WTC11 (cell line): ENCODE data around the gene TMEM178B. TPM values are rescaled to one million over a fixed set of nuclear protein-coding genes. Genes with fewer than 3 reads are reported as not detected.

Source experiments
- ATAC-seq: fragments of 200-7000 bp; cut with Tn5 transposase; 2 replicates; pipeline ENCODE4 v1.10.0; 2021; ENCODE audit warnings: mild to moderate bottlenecking, moderate library complexity
- CTCF ChIA-PET: fragments of 300-600 bp; sonication (Branson Sonifier 250); formaldehyde crosslinking; loops from one replicate; lab custom pipeline; 2021; ENCODE audit warnings: antibody characterized with exemption; lab: Charles Lee
- POLR2A ChIA-PET: fragments of 350-600 bp; sonication (Branson Sonifier 250); formaldehyde crosslinking; loops from one replicate; lab custom pipeline; 2021; ENCODE audit warnings: antibody characterized with exemption; lab: Charles Lee
- DNase-seq: peaks from one replicate; pipeline ENCODE4 v3.0.0; 2021; ENCODE audit warnings: low spot score
- H3K27ac Mint-ChIP-seq: 2 replicates; pipeline ENCODE4 v1.8.0; 2021; ENCODE audit warnings: mixed read lengths
- H3K27me3 Mint-ChIP-seq: 2 replicates; pipeline ENCODE4 v1.8.0; 2021; ENCODE audit warnings: low read depth, mild to moderate bottlenecking, moderate library complexity, mixed read lengths
- H3K36me3 Mint-ChIP-seq: 2 replicates; pipeline ENCODE4 v1.8.0; 2021; ENCODE audit warnings: mixed read lengths
- H3K4me1 Mint-ChIP-seq: 2 replicates; pipeline ENCODE4 v1.8.0; 2022; ENCODE audit warnings: mixed read lengths
- H3K4me3 Mint-ChIP-seq: 2 replicates; pipeline ENCODE4 v1.8.0; 2021; ENCODE audit warnings: mild to moderate bottlenecking, moderate library complexity, mixed read lengths
- H3K9me3 Mint-ChIP-seq: 2 replicates; pipeline ENCODE4 v1.8.0; 2021; ENCODE audit warnings: mixed read lengths
- ATF1 ChIP-seq: sonication (generic); formaldehyde crosslinking; IDR thresholded peaks from 2 replicates; pipeline ENCODE4 v1.8.1; 2023; ENCODE audit warnings: mild to moderate bottlenecking, moderate library complexity, missing genetic modification reagents
- ELF4 ChIP-seq: sonication (generic); formaldehyde crosslinking; IDR thresholded peaks from 2 replicates; pipeline ENCODE4 v1.8.1; 2022; ENCODE audit warnings: low read depth, mild to moderate bottlenecking, moderate library complexity, missing genetic modification reagents
- ESRRA ChIP-seq: sonication (generic); formaldehyde crosslinking; IDR thresholded peaks from 2 replicates; pipeline ENCODE4 v1.8.1; 2022; ENCODE audit warnings: mild to moderate bottlenecking, missing genetic modification reagents, borderline replicate concordance
- FOXP1 ChIP-seq: sonication (generic); formaldehyde crosslinking; IDR thresholded peaks from 2 replicates; pipeline ENCODE4 v1.8.0; 2022; ENCODE audit warnings: missing genetic modification reagents, mild to moderate bottlenecking, moderate library complexity, borderline replicate concordance
- GABPB1 ChIP-seq: sonication (generic); formaldehyde crosslinking; IDR thresholded peaks from 2 replicates; pipeline ENCODE4 v1.8.1; 2023; ENCODE audit warnings: mild to moderate bottlenecking, missing genetic modification reagents
- IRF2 ChIP-seq: sonication (generic); formaldehyde crosslinking; IDR thresholded peaks from 2 replicates; pipeline ENCODE4 v1.8.0; 2022; ENCODE audit warnings: low read depth, missing genetic modification reagents, borderline replicate concordance
- MYBL2 ChIP-seq: sonication (generic); formaldehyde crosslinking; IDR thresholded peaks from 2 replicates; pipeline ENCODE4 v1.8.1; 2023; ENCODE audit warnings: mild to moderate bottlenecking, moderate library complexity, missing genetic modification reagents
- NFATC4 ChIP-seq: fragments of 250-450 bp; sonication (Bioruptor Pico); IDR thresholded peaks from 2 replicates; pipeline ENCODE4 v1.9.0; 2021; ENCODE audit warnings: mild to moderate bottlenecking
- NFYB ChIP-seq: sonication (generic); formaldehyde crosslinking; conservative IDR thresholded peaks from 2 replicates; pipeline ENCODE4 v1.8.0; 2022; ENCODE audit warnings: low read depth, missing genetic modification reagents
- NR2C2 ChIP-seq: sonication (generic); formaldehyde crosslinking; IDR thresholded peaks from 2 replicates; pipeline ENCODE4 v1.8.0; 2022; ENCODE audit warnings: mild to moderate bottlenecking, missing genetic modification reagents
- RELA ChIP-seq: sonication (generic); formaldehyde crosslinking; IDR thresholded peaks from 2 replicates; pipeline ENCODE4 v1.8.1; 2022; ENCODE audit warnings: missing genetic modification reagents, mild to moderate bottlenecking, borderline replicate concordance
- RORB ChIP-seq: fragments of 250-450 bp; sonication (Bioruptor Pico); IDR thresholded peaks from 2 replicates; pipeline ENCODE4 v1.9.0; 2021; ENCODE audit warnings: mild to moderate bottlenecking
- ZNF317 ChIP-seq: sonication (generic); formaldehyde crosslinking; IDR thresholded peaks from 2 replicates; pipeline ENCODE4 v1.8.1; 2023; ENCODE audit warnings: low read depth, mild to moderate bottlenecking, moderate library complexity, missing genetic modification reagents, borderline replicate concordance
- ZNF396 ChIP-seq: fragments of 250-450 bp; sonication (Bioruptor Pico); IDR thresholded peaks from 2 replicates; pipeline ENCODE4 v1.8.0; 2021; ENCODE audit warnings: mild to moderate bottlenecking, moderate library complexity, borderline replicate concordance
- ZNF423 ChIP-seq: fragments of 250-450 bp; sonication (Bioruptor Pico); IDR thresholded peaks from 2 replicates; pipeline ENCODE4 v2.1.2; 2022; ENCODE audit warnings: mild to moderate bottlenecking, moderate library complexity
- ZNF425 ChIP-seq: fragments of 250-450 bp; sonication (Bioruptor Pico); conservative IDR thresholded peaks from 2 replicates; pipeline ENCODE4 v1.9.0; 2021; ENCODE audit warnings: mild to moderate bottlenecking
- total RNA-seq: library from RNA; stranded (reverse); gene quantifications from 3 replicates; pipeline ENCODE4 v1.2.3, GENCODE V29; 2021
- TF ChIP-seq, protein P1 (sequence below): sonication (generic); formaldehyde crosslinking; IDR thresholded peaks from 2 replicates; pipeline ENCODE4 v1.8.1; 2023; ENCODE audit warnings: mild to moderate bottlenecking, moderate library complexity, missing genetic modification reagents
- TF ChIP-seq, protein P2 (sequence below): sonication (generic); formaldehyde crosslinking; IDR thresholded peaks from 2 replicates; pipeline ENCODE4 v1.8.1; 2023; ENCODE audit warnings: mild to moderate bottlenecking, missing genetic modification reagents, moderate library complexity

TMEM178B gene
- total RNA-seq, 1 experiment from 2014 or later: 20.4 TPM

GRCh38 chr7:141515941-141516340 lies 442.1 kb downstream of the TMEM178B start:
- Mint-ChIP-seq H3K4me3 (no peak overlapping the region), H3K27me3 (peaks cover 21% of the 10 kb centered on the region), H3K9me3 (peaks cover 44% of the 10 kb centered on the region), H3K4me1 (peaks cover 14% of the 10 kb centered on the region), H3K27ac (no peak overlapping the region), H3K36me3 (peaks cover 61% of the 10 kb centered on the region)
- ATAC-seq: no peak
- no peak for DNase-seq
- CTCF ChIA-PET: interaction anchor here (0.7 kb wide), 1 partner anchor 264 kb away, joined by 3 read pairs; no protein-coding TSS in a partner anchor
- POLR2A ChIA-PET: interaction anchor here (1.2 kb wide), 1 partner anchor 34 kb away, joined by 3 read pairs; no protein-coding TSS in a partner anchor
- TF ChIP-seq ZNF423 (CRISPR knock-in tag) (no peak), NFYB (CRISPR knock-in tag) (no peak), ATF1 (no peak), FOXP1 (no peak), ESRRA (CRISPR knock-in tag) (no peak), ELF4 (CRISPR knock-in tag) (no peak), ZNF396 (CRISPR knock-in tag) (no peak), MYBL2 (CRISPR knock-in tag) (no peak), ZNF317 (no peak), IRF2 (CRISPR knock-in tag) (no peak), RORB (CRISPR knock-in tag) (no peak), NFATC4 (no peak), ZNF425 (CRISPR knock-in tag) (no peak), NR2C2 (CRISPR knock-in tag) (no peak)
- TF ChIP-seq, protein P1, sequence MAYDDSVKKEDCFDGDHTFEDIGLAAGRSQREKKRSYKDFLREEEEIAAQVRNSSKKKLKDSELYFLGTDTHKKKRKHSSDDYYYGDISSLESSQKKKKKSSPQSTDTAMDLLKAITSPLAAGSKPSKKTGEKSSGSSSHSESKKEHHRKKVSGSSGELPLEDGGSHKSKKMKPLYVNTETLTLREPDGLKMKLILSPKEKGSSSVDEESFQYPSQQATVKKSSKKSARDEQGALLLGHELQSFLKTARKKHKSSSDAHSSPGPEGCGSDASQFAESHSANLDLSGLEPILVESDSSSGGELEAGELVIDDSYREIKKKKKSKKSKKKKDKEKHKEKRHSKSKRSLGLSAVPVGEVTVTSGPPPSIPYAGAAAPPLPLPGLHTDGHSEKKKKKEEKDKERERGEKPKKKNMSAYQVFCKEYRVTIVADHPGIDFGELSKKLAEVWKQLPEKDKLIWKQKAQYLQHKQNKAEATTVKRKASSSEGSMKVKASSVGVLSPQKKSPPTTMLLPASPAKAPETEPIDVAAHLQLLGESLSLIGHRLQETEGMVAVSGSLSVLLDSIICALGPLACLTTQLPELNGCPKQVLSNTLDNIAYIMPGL (CRISPR knock-in tag): no peak
- TF ChIP-seq, protein P2, sequence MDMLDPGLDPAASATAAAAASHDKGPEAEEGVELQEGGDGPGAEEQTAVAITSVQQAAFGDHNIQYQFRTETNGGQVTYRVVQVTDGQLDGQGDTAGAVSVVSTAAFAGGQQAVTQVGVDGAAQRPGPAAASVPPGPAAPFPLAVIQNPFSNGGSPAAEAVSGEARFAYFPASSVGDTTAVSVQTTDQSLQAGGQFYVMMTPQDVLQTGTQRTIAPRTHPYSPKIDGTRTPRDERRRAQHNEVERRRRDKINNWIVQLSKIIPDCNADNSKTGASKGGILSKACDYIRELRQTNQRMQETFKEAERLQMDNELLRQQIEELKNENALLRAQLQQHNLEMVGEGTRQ (CRISPR knock-in tag): no peak

- H3K36me3 Mint-ChIP-seq: peaks cover 47% of the 10 kb centered on the region
- POLR2A ChIA-PET: no interaction called here
- no peak for ATAC-seq
- CTCF ChIA-PET: interaction anchor here (0.9 to 1.5 kb wide), 2 partner anchors 135 to 448 kb away, joined by 3 read pairs; no protein-coding TSS in a partner anchor
- H3K9me3 Mint-ChIP-seq: peaks cover 23% of the 10 kb centered on the region
- no peak for DNase-seq
- H3K4me1 Mint-ChIP-seq: peaks cover 4% of the 10 kb centered on the region
- H3K27me3 Mint-ChIP-seq: peaks cover 3% of the 10 kb centered on the region; the same call in 1 of the 2 replicates
- TF ChIP-seq RELA (CRISPR knock-in tag) (no peak), ZNF425 (CRISPR knock-in tag) (no peak), GABPB1 (CRISPR knock-in tag) (no peak), ZNF423 (CRISPR knock-in tag) (no peak)
- TF ChIP-seq, protein P2 (CRISPR knock-in tag): no peak
- no peak overlapping the region for H3K27ac Mint-ChIP-seq
- no peak overlapping the region for H3K4me3 Mint-ChIP-seq
Measured at GRCh38 chr7:141519623-141520022, 445.8 kb downstream of the TMEM178B start.
